Measurements from ENCODE around the gene MRTFA. TPM values are rescaled to one million over a fixed set of nuclear protein-coding genes. Genes with fewer than 3 reads are reported as not detected.
"Not testable (repeated sequence)": the region's sequence is repeated elsewhere in the genome, so short reads cannot be mapped to it uniquely, and the experiment has no call there.

Gene MRTFA
- total RNA-seq, 1 donor: 34.0 TPM

DNA sequence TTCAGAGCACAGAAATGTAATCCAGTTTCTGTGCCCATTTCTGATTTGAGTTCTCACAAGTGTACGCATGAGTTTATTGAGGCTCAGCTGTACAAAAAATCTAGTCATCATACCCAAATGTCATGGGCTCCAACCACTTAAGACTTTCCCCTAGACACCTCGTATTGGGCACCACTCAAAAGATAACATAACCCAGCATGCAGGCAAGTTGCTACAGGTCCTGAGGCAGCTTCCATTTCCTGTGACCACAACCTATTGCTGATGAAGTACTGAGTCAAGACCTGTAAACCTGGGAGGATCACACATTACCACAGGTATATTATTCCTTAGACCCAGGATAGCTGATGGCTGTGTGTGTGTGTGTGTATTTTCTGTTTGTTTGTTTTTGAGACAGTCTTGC is 95.2 kb downstream of the MRTFA start:
- peaks cover 8% of the 10 kb centered on the region for H3K4me1 ChIP-seq (ENCODE audit: insufficient read depth, low read length)
- H3K79me2 ChIP-seq (ENCODE audit: insufficient read depth, low read length): peaks cover 40% of the 10 kb centered on the region
- DNase-seq (ENCODE audit: insufficient read length, low spot score, missing footprints): no peak
- no peak overlapping the region for H3K4me3 ChIP-seq (ENCODE audit: insufficient read depth, low read length)
- H4K20me1 ChIP-seq (ENCODE audit: insufficient read depth, low read length): no peaks in the 10 kb centered on the region
- H2AFZ ChIP-seq (ENCODE audit: low read length): no peak overlapping the region
- no peaks in the 10 kb centered on the region for H3K27me3 ChIP-seq (ENCODE audit: insufficient read depth, low read length)
- TF ChIP-seq, protein P1, sequence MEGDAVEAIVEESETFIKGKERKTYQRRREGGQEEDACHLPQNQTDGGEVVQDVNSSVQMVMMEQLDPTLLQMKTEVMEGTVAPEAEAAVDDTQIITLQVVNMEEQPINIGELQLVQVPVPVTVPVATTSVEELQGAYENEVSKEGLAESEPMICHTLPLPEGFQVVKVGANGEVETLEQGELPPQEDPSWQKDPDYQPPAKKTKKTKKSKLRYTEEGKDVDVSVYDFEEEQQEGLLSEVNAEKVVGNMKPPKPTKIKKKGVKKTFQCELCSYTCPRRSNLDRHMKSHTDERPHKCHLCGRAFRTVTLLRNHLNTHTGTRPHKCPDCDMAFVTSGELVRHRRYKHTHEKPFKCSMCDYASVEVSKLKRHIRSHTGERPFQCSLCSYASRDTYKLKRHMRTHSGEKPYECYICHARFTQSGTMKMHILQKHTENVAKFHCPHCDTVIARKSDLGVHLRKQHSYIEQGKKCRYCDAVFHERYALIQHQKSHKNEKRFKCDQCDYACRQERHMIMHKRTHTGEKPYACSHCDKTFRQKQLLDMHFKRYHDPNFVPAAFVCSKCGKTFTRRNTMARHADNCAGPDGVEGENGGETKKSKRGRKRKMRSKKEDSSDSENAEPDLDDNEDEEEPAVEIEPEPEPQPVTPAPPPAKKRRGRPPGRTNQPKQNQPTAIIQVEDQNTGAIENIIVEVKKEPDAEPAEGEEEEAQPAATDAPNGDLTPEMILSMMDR (IDR thresholded peaks at IDR 0.05; ENCODE audit: extremely low read depth, low read depth, low read length): no peak
- no peak overlapping the region for H3K4me2 ChIP-seq (ENCODE audit: insufficient read depth, low read length)
- no peaks in the 10 kb centered on the region for H3K9me3 ChIP-seq (ENCODE audit: low read depth, low read length)
- no peaks in the 10 kb centered on the region for H3K36me3 ChIP-seq (ENCODE audit: insufficient read depth, low read length)
- H3K27ac ChIP-seq (ENCODE audit: low read depth, low read length): no peak overlapping the region

DNA sequence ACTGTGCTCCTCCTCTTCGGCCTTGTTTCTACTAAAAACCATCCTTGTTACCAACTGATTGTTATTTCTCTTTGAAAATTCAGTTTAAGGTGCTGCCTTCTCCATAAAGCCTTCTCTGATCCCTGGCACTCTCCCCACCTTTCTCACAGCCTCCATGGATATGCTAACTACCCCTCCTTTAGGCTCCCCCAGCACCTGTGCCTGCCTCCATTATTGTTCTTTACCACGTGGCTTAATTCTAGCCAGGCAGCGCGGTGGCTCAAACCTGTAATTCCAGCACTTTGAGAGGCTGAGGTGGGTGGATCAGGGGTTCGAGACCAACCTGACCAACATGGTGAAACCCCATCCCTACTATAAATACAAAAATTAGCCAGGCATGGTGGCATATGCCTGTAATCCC is 96.3 kb downstream of the MRTFA start:
- H3K4me1 ChIP-seq (ENCODE audit: insufficient read depth, low read length): peaks cover 13% of the 10 kb centered on the region
- H3K4me2 ChIP-seq (ENCODE audit: insufficient read depth, low read length): no peak overlapping the region
- TF ChIP-seq, protein P1 (IDR thresholded peaks at IDR 0.05; ENCODE audit: extremely low read depth, low read depth, low read length): no peak
- H3K9me3 ChIP-seq (ENCODE audit: low read depth, low read length): no peaks in the 10 kb centered on the region
- H3K27me3 ChIP-seq (ENCODE audit: insufficient read depth, low read length): no peaks in the 10 kb centered on the region
- H3K79me2 ChIP-seq (ENCODE audit: insufficient read depth, low read length): peaks cover 38% of the 10 kb centered on the region
- no peaks in the 10 kb centered on the region for H4K20me1 ChIP-seq (ENCODE audit: insufficient read depth, low read length)
- no peaks in the 10 kb centered on the region for H3K36me3 ChIP-seq (ENCODE audit: insufficient read depth, low read length)
- no peak overlapping the region for H3K27ac ChIP-seq (ENCODE audit: low read depth, low read length)
- no peak overlapping the region for H2AFZ ChIP-seq (ENCODE audit: low read length)
- H3K4me3 ChIP-seq (ENCODE audit: insufficient read depth, low read length): no peak overlapping the region
- DNase-seq (ENCODE audit: insufficient read length, low spot score, missing footprints): no peak

DNA sequence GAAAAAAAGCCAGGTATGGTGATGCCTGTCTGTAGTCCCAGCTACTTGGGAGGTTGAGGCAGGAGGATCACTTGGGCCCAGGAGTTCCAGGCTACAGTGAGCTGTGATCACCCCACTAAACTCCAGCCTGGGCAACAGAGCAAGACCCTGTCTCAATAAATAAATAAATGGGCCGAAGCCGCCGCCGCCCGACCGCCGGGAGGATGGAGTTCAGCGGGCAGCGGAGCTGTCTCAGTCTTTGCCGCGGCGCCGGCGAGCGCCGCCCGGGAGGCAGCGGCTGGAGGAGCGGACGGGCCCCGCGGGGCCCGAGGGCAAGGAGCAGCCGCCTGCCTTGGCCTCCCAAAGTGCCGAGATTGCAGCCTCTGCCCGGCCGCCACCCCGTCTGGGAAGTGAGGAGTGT is 100.4 kb downstream of the MRTFA start:
- not testable (repeated sequence) for H3K4me2 ChIP-seq (ENCODE audit: insufficient read depth, low read length); H3K4me3 ChIP-seq (ENCODE audit: insufficient read depth, low read length); DNase-seq (ENCODE audit: insufficient read length, low spot score, missing footprints); H3K27me3 ChIP-seq (ENCODE audit: insufficient read depth, low read length); H3K9me3 ChIP-seq (ENCODE audit: low read depth, low read length); H4K20me1 ChIP-seq (ENCODE audit: insufficient read depth, low read length); H3K36me3 ChIP-seq (ENCODE audit: insufficient read depth, low read length); H2AFZ ChIP-seq (ENCODE audit: low read length)
- Histone ChIP-seq H3K27ac (ENCODE audit: low read depth, low read length) (peak overlapping the region; percentile 69), H3K4me1 (ENCODE audit: insufficient read depth, low read length) (peaks cover 40% of the 10 kb centered on the region), H3K79me2 (ENCODE audit: insufficient read depth, low read length) (peaks cover 35% of the 10 kb centered on the region)

DNA sequence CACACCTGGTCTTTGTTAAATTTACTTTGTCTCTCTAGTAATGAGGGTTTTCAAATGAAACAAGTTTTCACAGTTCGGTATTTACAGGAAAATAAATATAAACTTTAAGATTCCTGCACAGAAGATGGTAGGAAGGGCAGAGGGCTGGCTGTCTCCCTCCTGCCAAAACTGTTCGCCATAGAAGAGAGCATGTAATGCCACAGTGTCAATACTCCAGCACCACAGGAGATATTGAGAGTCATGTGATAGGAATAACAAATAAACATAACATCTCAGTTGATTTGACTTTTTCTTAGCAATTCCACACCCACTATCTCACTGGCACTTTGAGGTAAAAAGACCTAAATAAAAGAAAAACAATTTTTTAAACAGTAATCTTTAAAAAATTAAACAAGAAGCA is 100.9 kb downstream of the MRTFA start:
- DNase-seq (ENCODE audit: insufficient read length, low spot score, missing footprints): no peak
- TF ChIP-seq, protein P1 (IDR thresholded peaks at IDR 0.05; ENCODE audit: extremely low read depth, low read depth, low read length): no peak
- no peaks in the 10 kb centered on the region for H3K9me3 ChIP-seq (ENCODE audit: low read depth, low read length)
- no peaks in the 10 kb centered on the region for H3K36me3 ChIP-seq (ENCODE audit: insufficient read depth, low read length)
- no peak overlapping the region for H3K4me2 ChIP-seq (ENCODE audit: insufficient read depth, low read length)
- H3K27me3 ChIP-seq (ENCODE audit: insufficient read depth, low read length): no peaks in the 10 kb centered on the region
- H4K20me1 ChIP-seq (ENCODE audit: insufficient read depth, low read length): peaks cover 3% of the 10 kb centered on the region
- H2AFZ ChIP-seq (ENCODE audit: low read length): no peak overlapping the region
- H3K4me3 ChIP-seq (ENCODE audit: insufficient read depth, low read length): no peak overlapping the region
- peak overlapping the region; percentile 69 for H3K27ac ChIP-seq (ENCODE audit: low read depth, low read length)
- peaks cover 40% of the 10 kb centered on the region for H3K4me1 ChIP-seq (ENCODE audit: insufficient read depth, low read length)
- peaks cover 36% of the 10 kb centered on the region for H3K79me2 ChIP-seq (ENCODE audit: insufficient read depth, low read length)

Measured in osteoblast (primary cell).